ENCODE measurements around the gene DIPK1C. TPM values are rescaled to one million over a fixed set of nuclear protein-coding genes. Genes with fewer than 3 reads are reported as not detected.

DIPK1C gene
- total RNA-seq, 1 experiment from 2014 or later: not detected

- no peak overlapping the region for H3K4me3 Mint-ChIP-seq (ENCODE audit: low read depth, unreplicated experiment)
- CTCF ChIA-PET: no interaction called here
- H3K4me1 Mint-ChIP-seq (ENCODE audit: low read depth, unreplicated experiment): peaks cover 8% of the 10 kb centered on the region
- no peaks in the 10 kb centered on the region for H3K9me3 Mint-ChIP-seq (ENCODE audit: low read depth, unreplicated experiment)
- H3K27ac Mint-ChIP-seq (ENCODE audit: unreplicated experiment): no peak overlapping the region
- H3K27me3 Mint-ChIP-seq (ENCODE audit: unreplicated experiment): peaks cover 88% of the 10 kb centered on the region
- H3K36me3 Mint-ChIP-seq (ENCODE audit: insufficient read depth, unreplicated experiment): no peaks in the 10 kb centered on the region
- no peak for DNase-seq
- no TSS peak for BruUV-seq (replicated peaks)
- intact Hi-C loops (cut with micrococcal nuclease; ENCODE audit: unreplicated experiment): no loop called here
- TF ChIP-seq, protein P1, sequence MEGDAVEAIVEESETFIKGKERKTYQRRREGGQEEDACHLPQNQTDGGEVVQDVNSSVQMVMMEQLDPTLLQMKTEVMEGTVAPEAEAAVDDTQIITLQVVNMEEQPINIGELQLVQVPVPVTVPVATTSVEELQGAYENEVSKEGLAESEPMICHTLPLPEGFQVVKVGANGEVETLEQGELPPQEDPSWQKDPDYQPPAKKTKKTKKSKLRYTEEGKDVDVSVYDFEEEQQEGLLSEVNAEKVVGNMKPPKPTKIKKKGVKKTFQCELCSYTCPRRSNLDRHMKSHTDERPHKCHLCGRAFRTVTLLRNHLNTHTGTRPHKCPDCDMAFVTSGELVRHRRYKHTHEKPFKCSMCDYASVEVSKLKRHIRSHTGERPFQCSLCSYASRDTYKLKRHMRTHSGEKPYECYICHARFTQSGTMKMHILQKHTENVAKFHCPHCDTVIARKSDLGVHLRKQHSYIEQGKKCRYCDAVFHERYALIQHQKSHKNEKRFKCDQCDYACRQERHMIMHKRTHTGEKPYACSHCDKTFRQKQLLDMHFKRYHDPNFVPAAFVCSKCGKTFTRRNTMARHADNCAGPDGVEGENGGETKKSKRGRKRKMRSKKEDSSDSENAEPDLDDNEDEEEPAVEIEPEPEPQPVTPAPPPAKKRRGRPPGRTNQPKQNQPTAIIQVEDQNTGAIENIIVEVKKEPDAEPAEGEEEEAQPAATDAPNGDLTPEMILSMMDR (IDR thresholded peaks at IDR 0.05; ENCODE audit: unreplicated experiment): no peak
These were observed 60.6 kb downstream of the DIPK1C start for GRCh38 chr18:74396171-74397169.

GRCh38 chr18:74395648-74396154 is 61.4 kb downstream of the DIPK1C start:
- Mint-ChIP-seq H3K4me1 (ENCODE audit: low read depth, unreplicated experiment) (peaks cover 8% of the 10 kb centered on the region), H3K9me3 (ENCODE audit: low read depth, unreplicated experiment) (no peaks in the 10 kb centered on the region), H3K27me3 (ENCODE audit: unreplicated experiment) (peaks cover 88% of the 10 kb centered on the region), H3K36me3 (ENCODE audit: insufficient read depth, unreplicated experiment) (no peaks in the 10 kb centered on the region), H3K27ac (ENCODE audit: unreplicated experiment) (no peak overlapping the region), H3K4me3 (ENCODE audit: low read depth, unreplicated experiment) (no peak overlapping the region)
- CTCF ChIA-PET: no interaction called here
- no TSS peak for BruUV-seq (replicated peaks)
- intact Hi-C loops (cut with micrococcal nuclease; ENCODE audit: unreplicated experiment): no loop called here
- DNase-seq: no peak
- TF ChIP-seq, protein P1 (IDR thresholded peaks at IDR 0.05; ENCODE audit: unreplicated experiment): no peak

- no peak overlapping the region for H3K27ac Mint-ChIP-seq (ENCODE audit: unreplicated experiment)
- CTCF ChIA-PET: no interaction called here
- BruUV-seq (replicated peaks): no TSS peak
- H3K27me3 Mint-ChIP-seq (ENCODE audit: unreplicated experiment): peaks cover 88% of the 10 kb centered on the region
- intact Hi-C loops (cut with micrococcal nuclease; ENCODE audit: unreplicated experiment): no loop called here
- no peaks in the 10 kb centered on the region for H3K9me3 Mint-ChIP-seq (ENCODE audit: low read depth, unreplicated experiment)
- no peak for DNase-seq
- TF ChIP-seq, protein P1 (IDR thresholded peaks at IDR 0.05; ENCODE audit: unreplicated experiment): no peak
- no peak overlapping the region for H3K4me3 Mint-ChIP-seq (ENCODE audit: low read depth, unreplicated experiment)
- peaks cover 8% of the 10 kb centered on the region for H3K4me1 Mint-ChIP-seq (ENCODE audit: low read depth, unreplicated experiment)
- H3K36me3 Mint-ChIP-seq (ENCODE audit: insufficient read depth, unreplicated experiment): no peaks in the 10 kb centered on the region
These were observed 62.1 kb downstream of the DIPK1C start for GRCh38 chr18:74395006-74395405.

DNA sequence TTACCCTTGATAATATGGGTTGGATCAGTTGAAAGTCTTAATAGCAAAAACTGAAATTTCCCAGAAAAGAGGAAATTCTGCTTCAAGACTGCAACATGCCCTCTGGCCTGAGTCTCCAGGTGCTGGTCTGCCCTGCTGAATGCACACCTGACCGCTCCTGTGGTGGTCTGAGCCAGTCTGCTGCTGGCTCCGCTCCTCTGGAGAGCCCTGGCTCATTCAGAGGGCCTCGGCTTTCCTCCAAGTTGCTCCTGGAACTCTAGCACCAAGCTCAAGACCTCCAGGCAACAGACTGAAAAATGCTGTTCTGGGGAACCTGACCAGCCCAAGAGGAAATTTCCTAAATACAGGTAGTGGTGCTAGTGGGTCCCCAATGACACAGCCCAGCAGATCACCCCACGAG is 64.8 kb downstream of the DIPK1C start:
- CTCF ChIA-PET: interaction anchor here (0.6 kb wide), 1 partner anchor 901 kb away, joined by 3 read pairs; no protein-coding TSS in a partner anchor
- Mint-ChIP-seq H3K27me3 (ENCODE audit: unreplicated experiment) (peaks cover 79% of the 10 kb centered on the region), H3K9me3 (ENCODE audit: low read depth, unreplicated experiment) (no peaks in the 10 kb centered on the region), H3K4me3 (ENCODE audit: low read depth, unreplicated experiment) (no peak overlapping the region), H3K36me3 (ENCODE audit: insufficient read depth, unreplicated experiment) (no peaks in the 10 kb centered on the region), H3K4me1 (ENCODE audit: low read depth, unreplicated experiment) (peaks cover 5% of the 10 kb centered on the region), H3K27ac (ENCODE audit: unreplicated experiment) (no peak overlapping the region)
- BruUV-seq (replicated peaks): no TSS peak
- intact Hi-C loops (cut with micrococcal nuclease; ENCODE audit: unreplicated experiment): no loop called here
- TF ChIP-seq, protein P1 (IDR thresholded peaks at IDR 0.05; ENCODE audit: unreplicated experiment): no peak
- no peak for DNase-seq

All from Calu3 (cell line).